HPDE6-E6E7 (cell line): ENCODE results near the gene SCGB2A2.

Experiments used
- DNase-seq: peaks from one replicate; pipeline ENCODE4 v3.0.0; 2011; ENCODE audit warnings: missing footprints; ENCODE audit errors: extremely low spot score

Gene SCGB2A2

GRCh38 chr11:62269654-62270278, at the start of gene SCGB2A2:
SCGB2A2 (plus strand) TSS chr11:62270158; CDS start chr11:62270217, 59 bp downstream.
- no peak for DNase-seq

- DNase-seq = no peak
Observed at GRCh38 chr11:62221498-62221897, 48.5 kb upstream of the SCGB2A2 start.

- no peak for DNase-seq
Observed at GRCh38 chr11:62223095-62223494, 46.9 kb upstream of the SCGB2A2 start.

- DNase-seq = no peak
Observed at GRCh38 chr11:62233730-62234129, 36.2 kb upstream of the SCGB2A2 start.

GRCh38 chr11:62236187-62236586, 33.8 kb upstream of the SCGB2A2 start:
- DNase-seq = no peak

- no peak for DNase-seq
Observed at GRCh38 chr11:62237499-62237898, 32.5 kb upstream of the SCGB2A2 start.

GRCh38 chr11:62238151-62238550, 31.8 kb upstream of the SCGB2A2 start:
- DNase-seq = no peak

- no peak for DNase-seq
Observed at GRCh38 chr11:62241095-62241494, 28.9 kb upstream of the SCGB2A2 start.

- DNase-seq = no peak
Observed at GRCh38 chr11:62242021-62242420, 27.9 kb upstream of the SCGB2A2 start, which contains the start of gene SCGB1D2. SCGB1D2 (plus strand) TSS chr11:62242239; CDS start chr11:62242308, 69 bp downstream.

GRCh38 chr11:62245271-62245753, 24.6 kb upstream of the SCGB2A2 start:
- DNase-seq = no peak

- DNase-seq = no peak
Observed at GRCh38 chr11:62251698-62252097, 18.3 kb upstream of the SCGB2A2 start.

- DNase-seq = no peak
Observed at GRCh38 chr11:62253999-62254542, 15.9 kb upstream of the SCGB2A2 start.

GRCh38 chr11:62256281-62256680, 13.7 kb upstream of the SCGB2A2 start:
- DNase-seq = no peak

- no peak for DNase-seq
Observed at GRCh38 chr11:62260261-62260953, 9.6 kb upstream of the SCGB2A2 start.

GRCh38 chr11:62264004-62264403, 6.0 kb upstream of the SCGB2A2 start:
- no peak for DNase-seq

GRCh38 chr11:62266558-62266957, 3.4 kb upstream of the SCGB2A2 start:
- DNase-seq = no peak

- DNase-seq = no peak
Observed at GRCh38 chr11:62267050-62267449, 2.9 kb upstream of the SCGB2A2 start.

- no peak for DNase-seq
Observed at GRCh38 chr11:62267576-62267975, 2.4 kb upstream of the SCGB2A2 start.

- DNase-seq = no peak
Observed at GRCh38 chr11:62273284-62273683, 3.3 kb downstream of the SCGB2A2 start.

- no peak for DNase-seq
Observed at GRCh38 chr11:62273789-62274275, 3.9 kb downstream of the SCGB2A2 start.

- no peak for DNase-seq
Observed at GRCh38 chr11:62280452-62280851, 10.5 kb downstream of the SCGB2A2 start.

GRCh38 chr11:62295504-62295903, 25.5 kb downstream of the SCGB2A2 start:
- no peak for DNase-seq

GRCh38 chr11:62298975-62299374, 29.0 kb downstream of the SCGB2A2 start, which contains the start of gene SCGB1D4:
SCGB1D4 (minus strand) TSS chr11:62299075; CDS start chr11:62299010, 65 bp downstream.
- no peak for DNase-seq
